Lung (tissue), 4 donors: ENCODE measurements around the gene FOXE3. TPM values are rescaled to one million over a fixed set of nuclear protein-coding genes. Genes with fewer than 3 reads are reported as not detected.

Source experiments
- polyA plus RNA-seq, 2 donors: library from polyadenylated mRNA; stranded (reverse); fragments of 200-250 nt; gene quantifications; one replicate each; pipeline ENCODE4 v1.2.1, GENCODE V29; 2013
- total RNA-seq, 2 donors: library from RNA; depleted of rRNA in 1 of 2; stranded (reverse); fragments of >200 nt in 1 of 2; gene quantifications; one replicate each; pipeline ENCODE4 v1.2.1, GENCODE V29; 2014 to 2021
- donor health status: Bipolar disorder and iron deficiency.
- donor health status: healthy.
- donor health status: DM: yes; HTN: yes; CAD: no.

Gene FOXE3
- total and polyA plus RNA-seq, 4 donors: 0.01 TPM; not detected in 3

Other genes starting within 250 kb of the FOXE3 start
- 10 to 100 TPM; 68.5 to 72.6 TPM for gene PDZK1IP1, start 226.2 kb upstream of the FOXE3 start, total RNA-seq
- gene PDZK1IP1, start 226.2 kb upstream of the FOXE3 start, polyA plus RNA-seq: 100 to 1,000 TPM in 1 of 2 donors, 10 to 100 TPM in 1; 44.8 to 324 TPM
- 1 to 10 TPM; 9.3 to 9.6 TPM for gene TAL1, start 184.1 kb upstream of the FOXE3 start, total RNA-seq
- 1 to 10 TPM; 6.4 to 8.8 TPM for gene TAL1, start 184.1 kb upstream of the FOXE3 start, polyA plus RNA-seq
- 1 to 10 TPM; 1.8 to 5.9 TPM for gene STIL, start 102.1 kb upstream of the FOXE3 start, total RNA-seq
- under 1 TPM; 0.85 to 0.98 TPM for gene STIL, start 102.1 kb upstream of the FOXE3 start, polyA plus RNA-seq
- gene CMPK1, start 82.5 kb upstream of the FOXE3 start, total RNA-seq: 100 to 1,000 TPM in 1 of 2 donors, 10 to 100 TPM in 1; 98.7 to 106 TPM
- 10 to 100 TPM; 63.9 to 71.8 TPM for gene CMPK1, start 82.5 kb upstream of the FOXE3 start, polyA plus RNA-seq
- gene FOXD2, start 21.8 kb downstream of the FOXE3 start, total RNA-seq: 1 to 10 TPM in 1 of 2 donors, under 1 TPM in 1; 0.09 to 1.1 TPM
- under 1 TPM; 0.11 to 0.16 TPM for gene FOXD2, start 21.8 kb downstream of the FOXE3 start, polyA plus RNA-seq